Liver (tissue), 9 donors: ENCODE results near the gene MYRFL. TPM values are rescaled to one million over a fixed set of nuclear protein-coding genes. Genes with fewer than 3 reads are reported as not detected.

Experiments used
- DNase-seq: peaks from one replicate; pipeline ENCODE4 v3.0.0-alpha.2; 2017; ENCODE audit warnings: low spot score
- H3K27ac ChIP-seq, 2 donors: one replicate each; pipeline ENCODE4 v1.7.0; 2013; ENCODE audit warnings: inconsistent platforms in 2 of 2, low read length in 2 of 2, control low read depth in 1 of 2, low read depth in 1 of 2, mild to moderate bottlenecking in 1 of 2
- H3K27me3 ChIP-seq, 4 donors: one replicate each; pipeline versions ENCODE4 v1.6.1 to v1.7.0; 2013; ENCODE audit warnings: low read length in 3 of 4, inconsistent platforms in 1 of 4, mild to moderate bottlenecking in 1 of 4, moderate library complexity in 1 of 4; ENCODE audit not compliant: control insufficient read depth in 4 of 4, insufficient read depth in 4 of 4
- H3K36me3 ChIP-seq, 4 donors: one replicate each; pipeline versions ENCODE4 v1.6.1 to v1.7.0; 2013; ENCODE audit warnings: low read length in 3 of 4, mild to moderate bottlenecking in 3 of 4, low read depth in 1 of 4, moderate library complexity in 1 of 4; ENCODE audit not compliant: control insufficient read depth in 4 of 4, insufficient read depth in 3 of 4
- H3K4me1 ChIP-seq, 4 donors: one replicate each; pipeline versions ENCODE4 v1.6.1 to v1.7.0; 2013; ENCODE audit warnings: low read length in 3 of 4, mild to moderate bottlenecking in 3 of 4, moderate library complexity in 1 of 4; ENCODE audit not compliant: control insufficient read depth in 4 of 4, insufficient read depth in 4 of 4
- H3K4me3 ChIP-seq, 3 donors: one replicate each; pipeline versions ENCODE4 v1.6.1 to v1.7.0; 2013; ENCODE audit warnings: low read length in 3 of 3, control low read depth in 1 of 3, low read depth in 1 of 3, mild to moderate bottlenecking in 1 of 3
- H3K9ac ChIP-seq, 2 donors: one replicate each; pipeline ENCODE4 v1.7.0; 2013; ENCODE audit warnings: low read length in 2 of 2, mild to moderate bottlenecking in 2 of 2, moderate library complexity in 2 of 2, control low read depth in 1 of 2, low read depth in 1 of 2
- H3K9me3 ChIP-seq, 4 donors: one replicate each; pipeline versions ENCODE4 v1.6.1 to v1.7.0; 2013; ENCODE audit warnings: low read length in 3 of 4; ENCODE audit not compliant: control insufficient read depth in 4 of 4
- EGR1 ChIP-seq, 2 donors: IDR thresholded peaks; 2 replicates each; pipeline ENCODE4 v1.6.1; 2016 to 2018; ENCODE audit warnings: antibody characterized with exemption in 2 of 2, low read depth in 2 of 2
- FOXA1 ChIP-seq: IDR thresholded peaks from 2 replicates; pipeline ENCODE4 v1.6.1; 2016; ENCODE audit warnings: antibody characterized with exemption
- FOXA2 ChIP-seq: IDR thresholded peaks from 2 replicates; pipeline ENCODE4 v1.6.1; 2016; ENCODE audit warnings: antibody characterized with exemption
- GABPA ChIP-seq, 2 donors: IDR thresholded peaks in 1 of 2; conservative IDR thresholded peaks in 1 of 2; 2 replicates each; pipeline ENCODE4 v1.6.1; 2016; ENCODE audit warnings: antibody characterized with exemption in 2 of 2, mild to moderate bottlenecking in 1 of 2, moderate library complexity in 1 of 2
- HNF4A ChIP-seq, 2 donors: conservative IDR thresholded peaks; 2 replicates each; pipeline ENCODE4 v1.6.1; 2016; ENCODE audit warnings: antibody characterized with exemption in 2 of 2, mild to moderate bottlenecking in 2 of 2
- HNF4G ChIP-seq: IDR thresholded peaks from 2 replicates; pipeline ENCODE4 v1.6.1; 2016; ENCODE audit warnings: antibody characterized with exemption
- JUND ChIP-seq, 2 donors: IDR thresholded peaks; 2 replicates each; pipeline ENCODE4 v1.6.1; 2016; ENCODE audit warnings: antibody characterized with exemption in 2 of 2
- NR2F2 ChIP-seq: IDR thresholded peaks from 2 replicates; pipeline ENCODE4 v1.6.1; 2016; ENCODE audit warnings: antibody characterized with exemption
- RAD21 ChIP-seq, 2 donors: IDR thresholded peaks; 2 replicates each; pipeline ENCODE4 v1.6.1; 2016; ENCODE audit warnings: antibody characterized with exemption in 2 of 2, mild to moderate bottlenecking in 2 of 2
- RXRA ChIP-seq, 2 donors: IDR thresholded peaks; 2 replicates each; pipeline ENCODE4 v1.6.1; 2017 to 2018; ENCODE audit warnings: antibody characterized with exemption in 2 of 2, mild to moderate bottlenecking in 1 of 2
- SP1 ChIP-seq: IDR thresholded peaks from 2 replicates; pipeline ENCODE4 v1.6.1; 2018; ENCODE audit warnings: antibody characterized with exemption, mild to moderate bottlenecking
- TAF1 ChIP-seq: conservative IDR thresholded peaks from 2 replicates; pipeline ENCODE4 v1.6.1; 2016; ENCODE audit warnings: antibody characterized with exemption, mild to moderate bottlenecking
- YY1 ChIP-seq: IDR thresholded peaks from 2 replicates; pipeline ENCODE4 v1.6.1; 2016; ENCODE audit warnings: antibody characterized with exemption, mild to moderate bottlenecking
- polyA plus RNA-seq, 2 donors: library from polyadenylated mRNA; stranded (reverse) in 1 of 2; unstranded in 1 of 2; fragments of 200-250 nt in 1 of 2; fragments of >200 nt in 1 of 2; fragmentation: Nextera tagmentation in 1 of 2; extraction: Ambion mirVana in 1 of 2; gene quantifications; one replicate each; pipeline versions ENCODE4 v1.2.1 to v1.2.3, GENCODE V29; 2013 to 2015
- total RNA-seq, 2 donors: library from RNA; depleted of rRNA; stranded (reverse); fragments of >200 nt; gene quantifications; one replicate each; pipeline ENCODE4 v1.2.3, GENCODE V29; 2014
- TF ChIP-seq, protein P1 (sequence below): IDR thresholded peaks from 2 replicates; pipeline ENCODE4 v1.6.1; 2016; ENCODE audit warnings: antibody characterized with exemption, mild to moderate bottlenecking
- TF ChIP-seq, protein P2 (sequence below): IDR thresholded peaks from 2 replicates; pipeline ENCODE4 v1.6.1; 2016; ENCODE audit warnings: antibody characterized with exemption
- TF ChIP-seq, protein P3 (sequence below): IDR thresholded peaks from 2 replicates; pipeline ENCODE4 v1.6.1; 2016; ENCODE audit warnings: antibody characterized with exemption
- TF ChIP-seq, protein P4 (sequence below): IDR thresholded peaks from 2 replicates; pipeline ENCODE4 v1.6.1; 2016; ENCODE audit warnings: antibody characterized with exemption
- TF ChIP-seq, protein P5 (sequence below): fragments of 150-350 bp; IDR thresholded peaks from 2 replicates; pipeline ENCODE4 v1.5.1; 2017; ENCODE audit warnings: improper control_type of control experiment, low read depth, low read length; ENCODE audit not compliant: missing input control
- donor health status: healthy.
- donor health status: healthy.
- donor health status: healthy.
- donor health status: healthy.
- donor health status: healthy.

The MYRFL gene
- total and polyA plus RNA-seq, 4 donors: under 0.01 to 0.19 (median 0.10) TPM

DNA sequence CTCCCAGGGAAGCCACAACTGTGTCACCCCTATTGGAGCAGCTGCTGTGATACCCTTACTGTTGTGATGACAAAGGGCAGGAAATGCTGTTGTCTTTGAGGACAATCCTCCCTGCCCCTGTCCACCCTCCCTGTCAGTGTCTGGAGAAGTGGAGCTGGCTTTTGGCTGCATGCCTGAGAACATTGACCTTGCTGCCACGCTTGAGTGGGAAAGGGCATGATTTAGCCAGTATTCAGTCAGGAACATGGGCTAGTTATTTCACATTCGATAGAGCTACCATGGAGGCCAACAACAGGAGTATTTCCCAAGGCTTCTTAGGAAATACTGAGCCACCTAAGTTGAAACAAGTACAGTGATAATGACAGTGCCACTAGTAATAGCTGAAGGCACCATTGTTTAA is 59.4 kb downstream of the MYRFL start (continued):
- TF ChIP-seq, protein P1, sequence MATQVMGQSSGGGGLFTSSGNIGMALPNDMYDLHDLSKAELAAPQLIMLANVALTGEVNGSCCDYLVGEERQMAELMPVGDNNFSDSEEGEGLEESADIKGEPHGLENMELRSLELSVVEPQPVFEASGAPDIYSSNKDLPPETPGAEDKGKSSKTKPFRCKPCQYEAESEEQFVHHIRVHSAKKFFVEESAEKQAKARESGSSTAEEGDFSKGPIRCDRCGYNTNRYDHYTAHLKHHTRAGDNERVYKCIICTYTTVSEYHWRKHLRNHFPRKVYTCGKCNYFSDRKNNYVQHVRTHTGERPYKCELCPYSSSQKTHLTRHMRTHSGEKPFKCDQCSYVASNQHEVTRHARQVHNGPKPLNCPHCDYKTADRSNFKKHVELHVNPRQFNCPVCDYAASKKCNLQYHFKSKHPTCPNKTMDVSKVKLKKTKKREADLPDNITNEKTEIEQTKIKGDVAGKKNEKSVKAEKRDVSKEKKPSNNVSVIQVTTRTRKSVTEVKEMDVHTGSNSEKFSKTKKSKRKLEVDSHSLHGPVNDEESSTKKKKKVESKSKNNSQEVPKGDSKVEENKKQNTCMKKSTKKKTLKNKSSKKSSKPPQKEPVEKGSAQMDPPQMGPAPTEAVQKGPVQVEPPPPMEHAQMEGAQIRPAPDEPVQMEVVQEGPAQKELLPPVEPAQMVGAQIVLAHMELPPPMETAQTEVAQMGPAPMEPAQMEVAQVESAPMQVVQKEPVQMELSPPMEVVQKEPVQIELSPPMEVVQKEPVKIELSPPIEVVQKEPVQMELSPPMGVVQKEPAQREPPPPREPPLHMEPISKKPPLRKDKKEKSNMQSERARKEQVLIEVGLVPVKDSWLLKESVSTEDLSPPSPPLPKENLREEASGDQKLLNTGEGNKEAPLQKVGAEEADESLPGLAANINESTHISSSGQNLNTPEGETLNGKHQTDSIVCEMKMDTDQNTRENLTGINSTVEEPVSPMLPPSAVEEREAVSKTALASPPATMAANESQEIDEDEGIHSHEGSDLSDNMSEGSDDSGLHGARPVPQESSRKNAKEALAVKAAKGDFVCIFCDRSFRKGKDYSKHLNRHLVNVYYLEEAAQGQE: no peak
- TF ChIP-seq FOXA1 (no peak), FOXA2 (no peak), GABPA (IDR thresholded peaks at IDR 0.05 in 1 of 2, conservative IDR thresholded peaks at IDR 0.05 in 1 of 2) (no peak)

DNA sequence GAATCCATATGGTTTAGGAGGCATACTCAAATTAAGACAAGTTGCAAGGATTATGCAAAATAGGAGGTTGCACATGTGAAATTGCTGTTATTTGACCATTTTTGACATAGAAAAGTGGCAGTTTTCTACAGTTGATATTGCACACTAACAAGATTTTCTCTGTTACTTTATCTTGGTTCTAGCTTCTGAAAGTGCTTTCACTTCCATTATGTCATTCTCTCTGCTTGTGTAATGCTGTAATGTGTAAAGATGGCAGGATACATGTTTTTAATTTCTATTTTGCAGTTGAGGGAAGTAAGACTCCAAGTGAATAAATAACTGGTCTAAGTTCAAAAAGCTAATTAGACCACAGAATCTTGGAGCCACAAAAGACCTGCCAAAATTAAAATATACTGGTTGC is 60.6 kb downstream of the MYRFL start:
- TF ChIP-seq, protein P2, sequence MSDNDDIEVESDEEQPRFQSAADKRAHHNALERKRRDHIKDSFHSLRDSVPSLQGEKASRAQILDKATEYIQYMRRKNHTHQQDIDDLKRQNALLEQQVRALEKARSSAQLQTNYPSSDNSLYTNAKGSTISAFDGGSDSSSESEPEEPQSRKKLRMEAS: no peak
- TF ChIP-seq, protein P3, sequence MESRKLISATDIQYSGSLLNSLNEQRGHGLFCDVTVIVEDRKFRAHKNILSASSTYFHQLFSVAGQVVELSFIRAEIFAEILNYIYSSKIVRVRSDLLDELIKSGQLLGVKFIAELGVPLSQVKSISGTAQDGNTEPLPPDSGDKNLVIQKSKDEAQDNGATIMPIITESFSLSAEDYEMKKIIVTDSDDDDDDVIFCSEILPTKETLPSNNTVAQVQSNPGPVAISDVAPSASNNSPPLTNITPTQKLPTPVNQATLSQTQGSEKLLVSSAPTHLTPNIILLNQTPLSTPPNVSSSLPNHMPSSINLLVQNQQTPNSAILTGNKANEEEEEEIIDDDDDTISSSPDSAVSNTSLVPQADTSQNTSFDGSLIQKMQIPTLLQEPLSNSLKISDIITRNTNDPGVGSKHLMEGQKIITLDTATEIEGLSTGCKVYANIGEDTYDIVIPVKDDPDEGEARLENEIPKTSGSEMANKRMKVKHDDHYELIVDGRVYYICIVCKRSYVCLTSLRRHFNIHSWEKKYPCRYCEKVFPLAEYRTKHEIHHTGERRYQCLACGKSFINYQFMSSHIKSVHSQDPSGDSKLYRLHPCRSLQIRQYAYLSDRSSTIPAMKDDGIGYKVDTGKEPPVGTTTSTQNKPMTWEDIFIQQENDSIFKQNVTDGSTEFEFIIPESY: no peak
- TF ChIP-seq TAF1: no peak
- TF ChIP-seq, protein P4, sequence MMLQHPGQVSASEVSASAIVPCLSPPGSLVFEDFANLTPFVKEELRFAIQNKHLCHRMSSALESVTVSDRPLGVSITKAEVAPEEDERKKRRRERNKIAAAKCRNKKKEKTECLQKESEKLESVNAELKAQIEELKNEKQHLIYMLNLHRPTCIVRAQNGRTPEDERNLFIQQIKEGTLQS: no peak
- no peak for TF ChIP-seq JUND (IDR thresholded peaks at IDR 0.05)
- no peak for TF ChIP-seq NR2F2
- no peak for TF ChIP-seq HNF4A (conservative IDR thresholded peaks at IDR 0.05)
- no peak for TF ChIP-seq FOXA1
- no peak for TF ChIP-seq SP1
- TF ChIP-seq, protein P1: no peak
- TF ChIP-seq RXRA (IDR thresholded peaks at IDR 0.05): no peak
- no peak for TF ChIP-seq GABPA (IDR thresholded peaks at IDR 0.05 in 1 of 2, conservative IDR thresholded peaks at IDR 0.05 in 1 of 2)
- TF ChIP-seq, protein P5, sequence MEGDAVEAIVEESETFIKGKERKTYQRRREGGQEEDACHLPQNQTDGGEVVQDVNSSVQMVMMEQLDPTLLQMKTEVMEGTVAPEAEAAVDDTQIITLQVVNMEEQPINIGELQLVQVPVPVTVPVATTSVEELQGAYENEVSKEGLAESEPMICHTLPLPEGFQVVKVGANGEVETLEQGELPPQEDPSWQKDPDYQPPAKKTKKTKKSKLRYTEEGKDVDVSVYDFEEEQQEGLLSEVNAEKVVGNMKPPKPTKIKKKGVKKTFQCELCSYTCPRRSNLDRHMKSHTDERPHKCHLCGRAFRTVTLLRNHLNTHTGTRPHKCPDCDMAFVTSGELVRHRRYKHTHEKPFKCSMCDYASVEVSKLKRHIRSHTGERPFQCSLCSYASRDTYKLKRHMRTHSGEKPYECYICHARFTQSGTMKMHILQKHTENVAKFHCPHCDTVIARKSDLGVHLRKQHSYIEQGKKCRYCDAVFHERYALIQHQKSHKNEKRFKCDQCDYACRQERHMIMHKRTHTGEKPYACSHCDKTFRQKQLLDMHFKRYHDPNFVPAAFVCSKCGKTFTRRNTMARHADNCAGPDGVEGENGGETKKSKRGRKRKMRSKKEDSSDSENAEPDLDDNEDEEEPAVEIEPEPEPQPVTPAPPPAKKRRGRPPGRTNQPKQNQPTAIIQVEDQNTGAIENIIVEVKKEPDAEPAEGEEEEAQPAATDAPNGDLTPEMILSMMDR: no peak
- TF ChIP-seq FOXA2: no peak
- no peak for TF ChIP-seq EGR1 (IDR thresholded peaks at IDR 0.05; ENCODE audit: low read depth in 2 of 2)
- no peak for TF ChIP-seq HNF4G
- TF ChIP-seq YY1: no peak
- no peak for TF ChIP-seq RAD21 (IDR thresholded peaks at IDR 0.05)
- Histone ChIP-seq H3K4me1 (no peaks in the 10 kb centered on the region), H3K4me3 (no peak overlapping the region), H3K9me3 (no peaks in the 10 kb centered on the region), H3K27ac (no peak overlapping the region), H3K27me3 (no peaks in the 10 kb centered on the region), H3K9ac (no peak overlapping the region), H3K36me3 (no peaks in the 10 kb centered on the region)
- no peak for DNase-seq
